22Rv1 (cell line): ENCODE measurements around the gene FERMT1.

Experiments used
- ZFX ChIP-seq: fragments of 450-650 bp; IDR thresholded peaks from 2 replicates; pipeline ENCODE4 v1.6.1; 2017; ENCODE audit warnings: antibody characterized with exemption, borderline replicate concordance
- TF ChIP-seq, protein P1 (sequence below): fragments of 450-650 bp; IDR thresholded peaks from 2 replicates; pipeline ENCODE4 v1.5.1; 2017; ENCODE audit warnings: mild to moderate bottlenecking

DNA sequence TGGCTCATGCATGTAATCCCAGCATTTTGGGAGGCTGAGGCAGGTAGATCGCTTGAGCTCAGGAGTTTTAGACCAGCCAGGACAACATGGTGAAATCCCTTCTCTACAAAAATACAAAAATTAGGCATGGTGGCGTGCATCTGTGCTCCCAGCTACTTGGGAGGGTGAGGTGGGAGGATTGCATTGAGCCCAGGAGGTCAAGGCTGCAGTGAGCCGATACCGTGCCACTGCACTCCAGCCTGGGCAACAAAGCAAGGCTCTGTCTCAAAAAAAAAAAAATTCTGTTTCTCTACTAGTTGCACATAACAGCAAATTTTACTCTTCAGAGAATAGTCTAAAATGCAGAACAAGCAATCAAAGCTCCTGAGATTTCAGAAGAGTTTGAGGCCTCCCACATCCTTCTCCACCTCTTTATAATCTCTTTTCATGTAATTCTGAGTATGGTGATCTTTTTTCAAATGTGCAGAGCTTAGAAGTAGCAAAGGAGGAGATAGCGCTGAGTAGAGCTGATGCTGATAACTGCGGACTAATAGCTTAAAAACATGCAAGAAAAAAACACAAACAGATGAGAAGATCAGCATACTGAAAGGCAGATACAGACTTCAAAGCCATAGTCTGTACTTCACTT, 92.3 kb downstream of the FERMT1 start:
- TF ChIP-seq, protein P1, sequence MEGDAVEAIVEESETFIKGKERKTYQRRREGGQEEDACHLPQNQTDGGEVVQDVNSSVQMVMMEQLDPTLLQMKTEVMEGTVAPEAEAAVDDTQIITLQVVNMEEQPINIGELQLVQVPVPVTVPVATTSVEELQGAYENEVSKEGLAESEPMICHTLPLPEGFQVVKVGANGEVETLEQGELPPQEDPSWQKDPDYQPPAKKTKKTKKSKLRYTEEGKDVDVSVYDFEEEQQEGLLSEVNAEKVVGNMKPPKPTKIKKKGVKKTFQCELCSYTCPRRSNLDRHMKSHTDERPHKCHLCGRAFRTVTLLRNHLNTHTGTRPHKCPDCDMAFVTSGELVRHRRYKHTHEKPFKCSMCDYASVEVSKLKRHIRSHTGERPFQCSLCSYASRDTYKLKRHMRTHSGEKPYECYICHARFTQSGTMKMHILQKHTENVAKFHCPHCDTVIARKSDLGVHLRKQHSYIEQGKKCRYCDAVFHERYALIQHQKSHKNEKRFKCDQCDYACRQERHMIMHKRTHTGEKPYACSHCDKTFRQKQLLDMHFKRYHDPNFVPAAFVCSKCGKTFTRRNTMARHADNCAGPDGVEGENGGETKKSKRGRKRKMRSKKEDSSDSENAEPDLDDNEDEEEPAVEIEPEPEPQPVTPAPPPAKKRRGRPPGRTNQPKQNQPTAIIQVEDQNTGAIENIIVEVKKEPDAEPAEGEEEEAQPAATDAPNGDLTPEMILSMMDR = no peak
- no peak for TF ChIP-seq ZFX
